HG03103 (cell line): ENCODE data around the gene LSG1.
"Not testable (repeated sequence)": the region's sequence is repeated elsewhere in the genome, so short reads cannot be mapped to it uniquely, and the experiment has no call there.

Experiments used
- ATAC-seq: cut with Tn5 transposase; IDR thresholded peaks from one replicate; pipeline ENCODE4 v1.9.1; 2021; ENCODE audit warnings: low read depth; ENCODE audit not compliant: unreplicated experiment

The LSG1 gene

DNA sequence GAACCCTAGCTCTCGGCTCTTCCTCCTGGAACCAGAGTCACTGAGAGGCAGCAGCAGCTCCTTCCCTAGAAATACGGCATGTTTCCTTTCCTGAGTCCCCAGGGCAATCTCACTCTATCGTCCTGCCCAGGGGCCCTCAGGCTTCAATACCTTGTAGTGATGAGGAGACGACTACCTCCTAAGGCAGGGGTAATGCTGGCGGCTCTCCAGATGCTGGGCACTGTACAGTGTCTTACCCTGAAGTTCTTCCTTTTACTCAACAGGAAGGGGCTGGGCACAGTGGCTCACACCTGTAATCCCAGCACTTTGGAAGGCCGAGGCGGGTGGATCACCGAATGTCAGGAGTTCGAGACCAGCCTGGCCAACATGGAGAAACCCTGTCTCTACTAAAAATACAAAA is 52.2 kb downstream of the LSG1 start:
- ATAC-seq = no peak

DNA sequence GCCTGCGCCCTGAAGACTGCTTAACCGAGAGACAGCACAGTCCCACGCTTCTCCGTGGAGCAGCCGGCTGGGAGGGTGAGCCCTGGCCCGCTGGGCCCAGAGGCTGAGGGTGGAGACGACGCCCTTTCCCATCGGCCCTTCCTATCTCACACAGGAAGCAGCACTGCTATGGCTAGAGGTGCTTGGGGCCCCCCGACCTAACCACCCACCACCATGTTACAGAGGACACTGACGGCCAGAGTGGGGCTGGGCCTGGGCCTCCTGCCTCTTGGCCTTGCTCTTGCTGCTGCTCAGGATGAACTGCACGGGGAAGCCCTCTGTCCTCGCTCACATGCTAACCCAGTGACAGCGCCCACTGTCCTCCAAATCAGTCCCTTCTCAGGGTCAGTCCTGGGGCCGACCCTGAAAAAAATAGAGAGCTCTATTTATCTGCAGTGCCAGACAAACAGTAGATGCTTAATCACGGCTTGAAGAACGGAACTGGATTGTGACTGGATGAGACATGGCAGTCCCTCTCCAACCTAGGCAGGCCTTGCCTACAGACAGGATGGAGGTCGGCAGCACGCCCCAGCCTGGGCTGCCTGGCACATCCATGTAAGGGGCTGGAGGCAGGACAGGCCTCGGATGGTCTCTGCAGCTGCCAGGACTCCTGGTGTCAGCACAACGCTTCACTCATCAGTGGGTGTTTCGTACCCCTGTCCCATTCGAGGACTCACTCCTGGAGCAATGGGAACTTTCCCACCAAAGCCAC is 53.0 kb downstream of the LSG1 start:
- ATAC-seq = no peak

DNA sequence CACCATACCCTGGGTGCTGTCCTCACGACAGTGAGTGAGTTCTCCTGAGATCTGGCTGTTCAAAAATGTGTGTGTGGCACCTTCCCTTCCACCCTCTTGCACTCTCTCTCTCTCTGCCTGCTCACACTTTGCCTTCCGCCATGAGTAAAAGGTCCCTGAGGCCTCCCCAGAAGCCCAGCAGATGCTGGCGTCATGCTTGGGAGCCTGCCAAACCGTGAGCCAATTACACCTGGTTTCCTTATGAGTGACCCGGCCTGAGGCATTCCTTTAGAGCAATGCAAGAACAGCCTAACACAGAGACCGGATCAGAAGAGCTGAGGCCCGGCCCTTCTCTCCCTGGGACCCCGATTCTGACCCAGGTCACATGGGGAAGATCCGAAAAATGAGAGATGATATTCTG is 54.2 kb downstream of the LSG1 start:
- no peak for ATAC-seq

DNA sequence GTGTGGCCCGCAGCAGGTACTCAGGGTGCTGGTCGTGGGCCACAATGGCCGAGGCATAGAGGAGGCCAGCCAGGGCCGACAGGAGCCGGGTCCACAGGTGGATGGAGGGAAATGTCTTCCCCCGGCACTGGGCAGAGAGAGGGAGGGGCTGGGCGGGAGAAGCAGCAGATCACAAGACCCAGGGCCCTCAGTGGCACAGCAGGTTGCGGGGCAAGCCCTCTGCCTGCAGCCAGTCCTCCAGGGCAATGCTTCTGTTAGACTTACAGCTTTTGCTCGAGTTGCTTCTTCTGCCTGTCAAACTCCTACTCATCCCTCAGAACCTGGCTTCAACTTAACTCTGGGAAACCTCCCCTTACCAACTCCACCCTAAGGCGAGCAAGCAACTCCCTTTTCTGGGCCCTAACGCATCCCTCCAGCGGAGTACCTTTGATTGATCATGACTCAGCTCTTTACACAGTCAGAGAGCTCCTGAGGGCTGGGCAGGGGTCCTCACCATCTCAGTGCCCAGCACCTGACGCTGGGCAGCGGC is 54.8 kb downstream of the LSG1 start:
- no peak for ATAC-seq

DNA sequence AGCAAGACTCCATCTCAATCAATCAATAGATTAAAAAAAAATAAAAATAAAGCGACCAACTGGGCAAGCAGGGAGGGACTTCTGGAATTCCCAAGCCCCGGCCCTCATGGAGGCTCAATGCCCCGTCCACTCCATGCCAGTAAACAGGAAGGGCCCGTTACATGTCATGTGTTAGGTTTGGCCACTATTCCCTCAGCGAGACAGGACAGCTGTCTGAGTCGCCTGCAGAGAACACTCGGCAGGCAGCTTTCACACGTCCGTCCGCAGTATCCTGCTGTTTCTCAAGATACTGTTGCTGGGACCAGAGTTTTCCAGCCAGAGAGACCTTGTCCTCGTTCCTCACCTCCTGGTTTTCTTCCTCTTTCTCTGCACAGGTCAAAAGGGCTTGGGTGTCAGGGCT is 56.8 kb downstream of the LSG1 start:
- no peak for ATAC-seq

DNA sequence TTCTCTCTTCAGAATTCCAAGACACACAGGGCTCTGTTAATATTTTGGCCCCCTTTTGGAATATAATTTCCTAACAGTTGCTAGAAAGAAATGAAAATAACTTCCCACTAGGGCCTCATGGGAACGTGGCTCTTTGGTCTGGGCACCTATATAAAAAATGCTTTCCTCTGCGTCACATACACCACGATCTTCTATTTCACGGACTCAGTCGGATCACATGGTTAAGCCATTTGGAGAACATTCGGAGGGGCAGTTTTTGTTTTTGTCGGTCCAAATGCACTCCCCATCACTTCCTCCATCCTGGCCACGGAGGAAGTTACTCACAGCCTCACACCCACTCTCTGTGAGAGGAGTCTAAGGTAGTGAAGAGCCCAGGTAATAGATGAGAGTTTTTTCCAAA is 59.8 kb downstream of the LSG1 start:
- ATAC-seq = no peak

DNA sequence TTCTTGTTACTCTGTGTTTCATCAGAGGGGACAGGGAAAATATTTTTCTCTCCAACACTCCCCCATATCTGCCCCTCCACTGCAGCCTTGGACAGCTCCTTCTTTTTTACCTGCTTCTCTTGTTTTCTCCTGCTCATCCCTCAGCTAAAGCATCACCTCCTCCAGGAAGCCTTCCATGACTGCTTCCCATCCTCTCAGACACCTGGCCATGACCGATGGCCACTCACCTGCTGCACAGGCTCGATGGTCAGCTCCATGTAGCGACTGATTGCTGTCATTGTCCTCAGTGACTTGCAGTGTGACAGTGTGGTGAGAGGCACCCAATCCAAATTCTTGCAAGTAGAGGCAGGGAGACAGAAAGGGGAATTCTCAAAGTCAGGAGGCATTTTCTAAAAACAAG is 61.3 kb downstream of the LSG1 start:
- no peak for ATAC-seq

DNA sequence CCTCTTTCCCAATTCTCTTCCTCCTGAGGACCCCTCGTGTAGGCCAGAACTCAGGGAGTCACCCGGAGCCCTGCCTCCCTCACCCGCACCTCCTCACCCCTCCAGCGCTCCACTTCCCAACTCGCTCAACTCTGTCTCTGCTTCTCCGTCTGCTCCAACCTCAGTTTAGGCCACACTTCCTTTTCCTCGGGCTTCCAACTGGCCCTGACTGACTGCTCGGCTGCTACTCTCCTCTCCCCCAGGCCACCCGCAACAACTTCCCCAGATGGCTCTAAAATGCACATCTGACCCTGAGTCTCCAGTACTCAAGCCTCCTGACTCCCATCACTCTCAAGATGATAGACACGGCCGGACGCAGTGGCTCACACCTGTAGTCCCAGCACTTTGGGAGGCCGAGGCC is 62.4 kb downstream of the LSG1 start:
- ATAC-seq = no peak

DNA sequence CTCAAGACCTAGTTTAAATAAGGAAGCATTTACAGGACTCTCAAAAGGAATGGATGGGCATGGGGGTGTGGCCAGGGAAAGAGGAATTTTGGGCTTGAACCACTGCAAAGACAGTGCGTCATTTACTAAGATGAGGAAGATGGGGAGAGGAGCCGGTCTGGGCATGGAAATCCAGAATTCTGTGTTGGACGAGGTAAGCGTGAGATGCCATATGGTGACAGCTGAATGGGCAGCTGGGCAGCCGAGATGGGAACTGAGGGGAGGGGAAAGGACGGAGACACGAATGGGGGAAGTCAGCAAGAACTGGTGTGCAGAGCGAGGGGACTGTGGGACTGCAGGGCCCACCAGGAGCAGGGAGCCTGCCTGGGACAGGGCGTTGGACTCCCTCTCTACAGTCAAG is 63.0 kb downstream of the LSG1 start:
- no peak for ATAC-seq

DNA sequence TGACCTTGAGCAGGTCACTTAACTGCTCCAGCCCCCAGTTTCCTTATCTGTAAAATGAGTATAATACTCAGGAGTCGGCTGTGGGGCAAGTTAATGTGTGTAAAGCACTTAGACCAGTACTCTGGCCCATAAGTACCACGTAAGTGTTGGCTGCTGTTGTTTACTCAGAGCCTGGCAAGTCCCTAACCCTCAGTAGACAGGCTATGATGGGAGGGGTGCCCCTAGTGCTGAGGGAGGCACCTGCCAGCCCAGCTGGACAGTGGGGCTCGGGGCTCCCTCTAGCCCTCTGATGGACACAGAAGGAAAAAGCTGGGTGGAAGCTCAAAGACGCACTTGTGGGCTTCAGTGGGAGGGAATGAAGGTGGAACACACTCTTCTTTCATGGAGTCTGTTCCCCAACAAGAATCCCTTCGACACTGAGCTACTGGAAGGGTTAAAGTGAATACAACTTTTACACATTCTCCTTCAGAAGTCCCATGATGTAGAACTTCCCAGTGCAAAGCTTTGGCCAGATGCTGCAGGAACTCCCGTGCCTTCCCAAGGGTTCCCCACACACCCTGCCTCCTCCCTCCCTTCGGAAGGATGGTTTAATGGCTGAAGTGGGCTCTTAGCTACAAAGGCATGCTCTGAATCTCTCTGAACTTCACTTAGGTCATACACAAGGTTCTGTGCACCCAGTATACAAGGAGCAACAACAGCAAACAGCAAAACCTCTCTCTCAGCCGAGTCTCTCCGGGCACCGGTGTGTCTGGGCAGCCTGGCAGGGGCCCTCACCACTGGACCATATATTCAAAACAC is 64.2 kb downstream of the LSG1 start:
- no peak for ATAC-seq

DNA sequence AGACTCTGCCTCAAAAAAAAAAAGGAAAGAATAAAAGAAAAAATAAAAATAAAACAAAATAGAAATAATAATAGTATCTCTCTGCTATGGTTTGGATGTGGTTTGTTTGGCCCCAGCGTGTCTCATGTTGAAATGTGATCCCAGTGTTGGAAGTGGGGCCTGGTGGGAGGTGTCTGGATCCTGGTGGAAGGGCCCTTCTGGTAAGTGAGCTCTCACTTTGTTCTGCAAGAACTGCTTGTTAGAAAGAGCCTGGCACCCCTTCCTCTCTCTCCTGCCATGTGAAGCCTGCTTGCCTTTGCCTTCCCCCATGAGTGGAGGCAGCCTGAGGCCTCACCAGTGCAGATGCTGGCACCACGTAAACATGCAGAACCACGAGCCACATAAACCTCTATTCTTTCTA is 65.0 kb downstream of the LSG1 start:
- ATAC-seq = no peak

DNA sequence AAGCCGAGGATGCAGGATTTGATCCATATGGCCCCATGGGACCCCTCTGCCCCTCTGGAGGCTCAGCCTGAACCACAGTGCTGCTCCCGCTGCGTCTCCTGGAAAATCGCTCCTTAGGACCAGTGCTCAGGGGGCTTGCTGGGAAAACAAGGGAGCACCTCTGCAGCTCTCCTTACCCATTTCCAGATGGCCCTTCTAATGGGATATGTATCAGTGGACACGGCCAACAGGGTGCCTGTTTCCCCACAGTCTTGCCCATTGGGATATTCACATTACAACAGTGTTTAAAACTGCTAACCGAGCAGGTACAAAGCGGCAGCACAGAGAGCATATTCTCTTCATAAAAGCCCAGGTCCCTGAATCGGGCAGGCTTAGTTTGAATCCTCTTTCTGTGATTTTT is 65.8 kb downstream of the LSG1 start:
- ATAC-seq = no peak

DNA sequence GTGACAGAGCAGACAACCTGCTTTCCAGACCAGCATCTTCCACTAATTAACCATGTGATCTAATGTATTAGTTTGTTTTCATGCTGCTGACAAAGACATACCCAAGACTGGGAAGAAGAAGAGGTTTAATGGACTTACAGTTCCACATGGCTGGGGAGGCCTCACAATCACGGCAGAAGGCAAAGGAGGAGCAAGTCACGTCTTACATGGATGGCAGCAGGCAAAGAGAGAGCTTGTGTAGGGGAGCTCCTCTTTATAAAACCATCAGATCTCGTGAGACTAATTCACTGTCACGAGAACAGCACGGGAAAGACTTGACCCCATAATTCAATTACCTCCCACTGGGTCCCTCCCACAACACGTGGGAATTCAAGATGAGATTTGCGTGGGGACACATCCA is 66.7 kb downstream of the LSG1 start:
- ATAC-seq = not testable (repeated sequence)

DNA sequence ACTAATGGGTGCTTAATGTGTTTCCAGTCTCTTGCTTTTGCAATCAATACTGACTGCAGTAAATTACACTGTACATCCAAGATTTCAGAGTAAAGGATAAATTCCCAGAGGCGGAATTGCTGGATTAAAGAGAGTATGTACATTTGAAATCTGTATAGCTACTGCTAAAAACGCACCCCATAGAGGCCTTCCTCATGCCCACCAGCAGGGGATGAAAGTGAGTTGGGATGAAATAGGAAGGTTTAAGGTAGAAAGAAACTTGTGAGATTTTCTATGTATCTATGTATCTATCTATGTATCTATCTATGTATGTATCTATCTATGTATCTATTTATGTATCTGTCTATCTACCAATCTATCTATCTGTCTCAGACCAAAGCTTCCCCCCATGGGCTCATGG is 67.2 kb downstream of the LSG1 start:
- ATAC-seq = no peak

DNA sequence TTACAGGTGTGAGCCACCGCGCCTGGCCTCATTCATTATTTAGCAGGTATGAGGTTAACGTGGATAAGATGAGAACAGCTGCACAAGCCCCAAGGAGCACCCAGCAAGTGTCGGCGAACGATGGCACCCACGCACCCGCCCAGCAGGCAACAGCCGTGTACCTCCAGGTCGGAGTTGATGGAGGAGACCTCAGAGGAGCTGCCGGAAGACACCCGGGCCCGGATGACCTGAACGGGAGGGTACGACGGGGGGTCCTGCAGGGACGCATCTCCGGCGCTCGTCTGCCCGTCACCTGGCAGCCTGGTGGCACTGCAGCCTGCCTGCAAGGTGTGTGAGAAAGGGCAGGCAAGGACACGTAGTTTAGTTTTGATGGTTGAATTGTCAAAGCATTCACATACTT is 67.9 kb downstream of the LSG1 start:
- no peak for ATAC-seq

DNA sequence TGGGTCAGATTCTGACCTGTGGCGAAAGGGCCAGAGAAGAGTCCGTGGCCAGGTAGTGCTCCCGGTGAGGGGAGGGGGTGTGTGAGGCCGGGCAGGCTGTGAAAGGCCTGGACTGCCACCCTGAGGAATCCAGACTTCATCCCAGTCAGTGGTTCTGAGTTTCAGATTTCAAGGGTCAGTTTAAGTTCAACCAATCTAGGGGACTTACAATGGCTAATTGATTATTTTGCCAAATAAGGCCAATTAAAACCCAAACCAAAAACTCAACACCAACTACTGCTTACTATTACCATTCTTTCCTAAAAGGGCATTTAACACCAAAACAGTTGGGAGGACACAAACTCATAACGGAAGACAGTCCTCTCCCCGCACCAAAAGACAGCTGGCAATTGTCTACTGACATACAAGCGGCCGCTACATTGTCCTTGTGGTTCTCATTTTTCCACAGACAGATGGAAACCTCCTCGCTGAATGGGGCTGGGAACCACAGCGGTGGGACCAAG is 69.3 kb downstream of the LSG1 start:
- no peak for ATAC-seq

DNA sequence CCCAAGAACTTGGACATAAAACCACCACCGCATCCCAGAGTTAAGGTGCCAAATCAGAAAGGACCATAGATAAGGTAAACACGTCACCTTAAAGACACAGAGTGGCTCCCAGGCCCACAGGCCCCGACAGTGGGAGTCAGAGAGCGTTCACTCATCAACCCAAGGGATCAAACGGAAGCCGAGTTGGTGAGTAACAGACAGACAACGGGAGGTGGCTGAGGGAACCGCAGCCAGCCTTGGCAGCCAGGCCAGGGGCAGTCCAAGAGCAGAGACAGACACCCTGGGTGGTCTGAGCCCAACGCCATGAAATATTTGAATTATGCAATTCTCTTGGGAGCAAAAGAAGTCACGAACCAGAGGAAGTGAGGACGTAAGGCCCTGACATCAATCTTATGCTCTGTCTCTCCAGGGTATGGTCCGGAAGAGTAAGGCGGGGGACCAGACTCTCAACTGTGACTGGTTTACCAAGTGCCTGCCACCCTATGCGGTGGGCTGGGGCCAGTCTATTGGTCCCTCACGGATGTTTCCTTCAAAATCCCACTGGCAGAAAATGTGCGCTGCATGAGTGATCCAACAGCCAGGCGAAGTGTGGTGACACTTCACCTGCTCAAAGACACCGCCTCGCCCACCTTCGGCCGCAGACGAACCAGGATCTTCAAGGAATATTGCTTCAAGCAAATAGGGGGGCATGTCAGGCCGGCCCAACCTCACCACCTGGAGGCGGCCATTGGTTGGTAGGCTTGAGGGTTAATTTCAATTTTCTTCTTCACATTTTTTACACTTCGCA is 73.0 kb downstream of the LSG1 start:
- no peak for ATAC-seq

DNA sequence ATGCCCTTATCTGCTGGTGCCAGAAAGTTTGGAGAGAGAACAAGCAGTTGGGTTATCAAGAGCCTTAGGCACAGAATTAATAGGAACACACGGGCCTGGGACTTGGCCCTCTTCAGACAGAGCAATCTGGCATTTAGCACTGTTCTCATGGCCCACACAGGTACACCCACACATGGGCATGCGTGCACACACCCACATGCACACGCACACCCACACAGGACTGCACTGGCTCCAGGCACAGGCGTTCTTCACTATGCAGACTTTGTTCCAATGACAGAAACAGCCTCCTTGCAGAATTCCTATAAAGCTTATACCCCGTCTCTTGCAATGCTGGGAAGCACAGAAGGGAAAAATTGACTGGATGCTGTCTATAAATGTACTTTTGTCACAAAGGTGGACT is 75.1 kb downstream of the LSG1 start:
- ATAC-seq = no peak

DNA sequence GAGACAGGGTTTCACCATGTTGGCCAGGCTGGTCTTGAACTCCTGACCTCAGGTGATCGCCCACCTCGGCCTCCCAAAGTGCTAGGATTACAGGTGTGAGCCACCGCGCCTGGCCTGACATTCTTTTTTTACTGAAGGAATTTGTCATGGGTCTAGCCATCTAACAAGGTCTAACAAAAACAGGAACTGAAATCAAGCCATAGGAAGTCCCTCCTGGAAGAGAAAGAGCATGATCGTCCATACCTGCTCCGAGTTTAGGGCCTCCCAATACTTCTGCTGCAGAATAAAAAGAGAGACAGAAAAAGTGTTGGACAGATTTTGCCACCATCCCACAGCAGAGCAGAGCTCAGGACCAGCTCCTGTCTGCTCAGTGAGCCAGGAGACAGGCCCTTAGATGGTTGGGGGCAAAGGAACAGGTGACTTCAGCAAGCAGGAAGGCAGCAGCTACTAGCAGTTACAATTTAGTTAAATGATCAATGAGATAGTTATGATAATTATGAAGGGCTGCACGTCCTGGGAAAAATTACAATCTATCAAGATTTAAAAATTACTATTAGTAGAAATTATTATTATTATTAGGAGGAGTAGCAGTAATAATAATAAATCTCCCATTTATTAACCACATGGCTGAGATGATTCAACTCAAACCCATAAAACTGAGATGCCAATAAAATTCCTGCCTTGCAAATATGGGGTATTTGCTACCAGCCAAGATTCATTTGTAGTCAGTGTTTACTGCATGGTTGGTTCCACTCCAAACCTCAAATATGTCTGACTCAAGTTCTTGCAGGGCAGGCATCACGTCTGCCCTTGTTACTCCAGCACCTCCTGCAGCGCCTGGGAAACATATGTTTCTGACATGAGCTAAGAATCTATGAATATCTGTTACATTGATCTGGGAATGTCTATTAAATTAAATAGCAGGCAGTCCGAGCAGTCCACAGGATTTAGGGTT is 78.9 kb downstream of the LSG1 start:
- ATAC-seq = no peak
